Thoracic aorta (tissue), 2 donors: ENCODE results near the gene FBXW11. TPM values are rescaled to one million over a fixed set of nuclear protein-coding genes. Genes with fewer than 3 reads are reported as not detected.
A peak's percentile ranks its signal among the peaks of the same experiment; 100 is the strongest.

Experiments used
- ATAC-seq: fragments of 150-250 bp; one replicate; pipeline ENCODE4 v1.8.0; 2017; ENCODE audit warnings: low read depth; ENCODE audit not compliant: insufficient number of reproducible peaks, low FRiP score
- DNase-seq: peaks from one replicate; pipeline ENCODE4 v3.0.0-alpha.2; 2020; ENCODE audit warnings: low spot score
- H3K27ac ChIP-seq, 2 donors: fragments of 200-600 bp; sonication (generic); 1 replicate in 1 of 2; 2 replicates in 1 of 2; pipeline ENCODE4 v1.5.1; 2016; ENCODE audit warnings: mild to moderate bottlenecking in 2 of 2, moderate library complexity in 2 of 2
- H3K27me3 ChIP-seq: fragments of 200-600 bp; sonication (generic); replicated peaks from 2 replicates; pipeline ENCODE4 v1.6.0; 2016; ENCODE audit warnings: mild to moderate bottlenecking; ENCODE audit not compliant: insufficient read depth
- H3K36me3 ChIP-seq: fragments of 200-600 bp; sonication (generic); one replicate; pipeline ENCODE4 v1.5.1; 2016
- H3K4me1 ChIP-seq, 2 donors: fragments of 200-600 bp; sonication (generic); 1 replicate in 1 of 2; 2 replicates in 1 of 2; pipeline versions ENCODE4 v1.5.1 to v1.6.0; 2016; ENCODE audit warnings: low read depth in 2 of 2, mild to moderate bottlenecking in 1 of 2; ENCODE audit not compliant: control insufficient read depth in 1 of 2
- H3K4me3 ChIP-seq: fragments of 200-600 bp; sonication (generic); 2 replicates; pipeline ENCODE4 v1.5.1; 2016; ENCODE audit warnings: mild to moderate bottlenecking
- H3K9me3 ChIP-seq: fragments of 200-600 bp; sonication (generic); 2 replicates; pipeline ENCODE4 v1.5.1; 2016
- CTCF ChIP-seq: fragments of 200-600 bp; sonication (generic); IDR thresholded peaks from one replicate; pipeline ENCODE4 v1.5.1; 2019; ENCODE audit warnings: antibody characterized with exemption
- total RNA-seq, 2 donors: library from RNA; depleted of rRNA; stranded (reverse); fragments of >200 nt; gene quantifications; one replicate each; pipeline versions ENCODE4 v1.1.0 to v1.2.3, GENCODE V29; 2016

The FBXW11 gene
- total RNA-seq, 2 donors from 2014 or later: 77.8 to 91.2 TPM

DNA sequence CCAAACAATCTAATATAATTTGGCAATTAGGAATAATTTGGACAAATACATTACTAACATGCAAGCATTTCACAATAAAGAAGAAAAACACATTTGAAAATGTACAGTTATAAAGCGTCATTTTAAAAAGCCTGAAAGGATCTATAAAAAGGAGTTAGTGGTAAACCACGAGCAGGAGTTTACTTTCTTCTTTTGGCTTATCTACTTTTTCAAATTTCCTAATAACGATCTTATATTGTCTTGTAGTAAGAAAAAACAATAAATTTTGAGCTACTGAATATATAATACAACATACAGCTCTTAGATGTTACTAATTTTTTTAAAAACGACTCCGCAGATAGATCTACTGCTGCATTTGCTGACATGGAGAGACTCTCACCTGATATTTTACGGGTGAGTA, 141.0 kb downstream of the FBXW11 start:
- H3K36me3 ChIP-seq: peaks cover 8% of the 10 kb centered on the region
- H3K27me3 ChIP-seq: no peaks in the 10 kb centered on the region
- ATAC-seq: no peak
- H3K4me1 ChIP-seq: peaks cover 8 to 19% of the 10 kb centered on the region in 2 donors
- no peak for TF ChIP-seq CTCF
- H3K9me3 ChIP-seq: no peaks in the 10 kb centered on the region
- no peak overlapping the region for H3K27ac ChIP-seq
- H3K4me3 ChIP-seq: no peak overlapping the region
- no peak for DNase-seq

GRCh38 chr5:171863935-171864334, 142.5 kb downstream of the FBXW11 start:
- peaks cover 8 to 19% of the 10 kb centered on the region in 2 donors for H3K4me1 ChIP-seq
- no peaks in the 10 kb centered on the region for H3K27me3 ChIP-seq
- H3K4me3 ChIP-seq: no peak overlapping the region
- ATAC-seq (no peak), DNase-seq (no peak)
- H3K9me3 ChIP-seq: no peaks in the 10 kb centered on the region
- no peak for TF ChIP-seq CTCF
- peaks cover 8% of the 10 kb centered on the region for H3K36me3 ChIP-seq
- H3K27ac ChIP-seq: peak overlapping the region; percentile 15 to 66

DNA sequence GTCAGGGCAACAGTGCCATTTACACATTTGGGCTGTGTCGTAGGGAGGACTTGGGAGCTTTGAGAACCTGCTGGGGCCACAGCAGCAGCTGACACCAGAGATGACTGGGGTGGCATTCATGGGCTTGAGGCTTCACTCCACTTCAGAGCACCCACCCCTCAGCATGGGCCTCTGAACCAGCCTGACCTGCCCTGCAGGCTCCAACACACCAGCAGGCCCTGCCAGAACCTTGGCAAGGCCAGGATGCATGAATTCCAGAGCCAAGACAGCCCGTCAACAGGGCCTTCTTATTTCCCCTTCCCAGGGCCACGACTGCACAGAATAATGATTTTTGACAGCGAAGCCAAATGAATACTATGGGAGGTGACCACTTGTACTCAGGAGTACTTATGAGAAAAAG, 143.8 kb downstream of the FBXW11 start:
- Histone ChIP-seq H3K27ac (no peak overlapping the region), H3K9me3 (no peaks in the 10 kb centered on the region), H3K36me3 (no peaks in the 10 kb centered on the region), H3K27me3 (no peaks in the 10 kb centered on the region), H3K4me1 (peaks cover 8 to 12% of the 10 kb centered on the region in 2 donors), H3K4me3 (no peak overlapping the region)
- ATAC-seq: no peak
- DNase-seq: no peak
- no peak for TF ChIP-seq CTCF

DNA sequence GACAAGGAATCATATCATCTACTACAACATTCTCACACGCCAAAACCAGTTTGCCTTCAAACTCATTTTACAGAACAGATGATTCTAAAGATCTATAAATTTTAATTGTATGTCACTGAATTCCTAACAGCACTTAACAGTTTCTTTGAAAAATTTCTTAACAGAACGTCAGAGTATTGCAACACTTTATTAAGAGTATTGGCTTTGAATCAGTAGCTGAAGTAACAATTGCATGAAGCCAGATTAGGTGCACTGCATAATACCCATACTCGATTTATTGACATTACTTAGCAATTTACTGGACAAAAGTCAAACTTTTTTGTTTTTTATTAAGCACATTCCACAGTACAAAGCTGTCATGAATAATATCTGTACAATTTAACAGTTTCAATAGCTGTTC, 145.1 kb downstream of the FBXW11 start:
- no peak overlapping the region for H3K27ac ChIP-seq
- ATAC-seq: no peak

DNA sequence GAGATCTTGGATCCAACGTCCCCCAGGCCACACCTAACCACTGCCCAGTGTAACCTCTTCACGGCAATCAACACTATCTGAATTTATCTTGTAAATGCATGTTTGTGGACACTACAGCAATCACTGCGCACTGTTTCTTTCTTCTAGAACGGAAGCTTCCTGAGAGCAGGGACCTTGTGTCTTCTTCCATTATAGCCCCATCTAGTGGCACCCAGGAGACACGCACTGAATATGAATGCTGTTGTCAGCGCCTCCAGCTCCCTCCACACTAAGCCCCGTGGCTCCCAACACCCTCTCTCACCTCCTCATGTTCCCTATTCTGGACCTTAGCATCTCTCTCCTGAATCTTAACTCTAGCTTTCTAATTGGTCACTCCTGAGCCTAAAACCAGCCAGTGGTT, 148.1 kb downstream of the FBXW11 start:
- DNase-seq: no peak
- TF ChIP-seq CTCF: no peak
- no peak overlapping the region for H3K4me3 ChIP-seq
- no peaks in the 10 kb centered on the region for H3K9me3 ChIP-seq
- peaks cover 0 to 3% of the 10 kb centered on the region in 2 donors for H3K4me1 ChIP-seq
- no peak for ATAC-seq
- H3K27ac ChIP-seq: no peak overlapping the region
- H3K36me3 ChIP-seq: no peaks in the 10 kb centered on the region
- H3K27me3 ChIP-seq: no peaks in the 10 kb centered on the region

More for the DNA sequence above, 145.1 kb downstream of the FBXW11 start:
- Histone ChIP-seq H3K36me3 (no peaks in the 10 kb centered on the region), H3K4me1 (peaks cover 8 to 12% of the 10 kb centered on the region in 2 donors), H3K9me3 (no peaks in the 10 kb centered on the region), H3K27me3 (no peaks in the 10 kb centered on the region), H3K4me3 (no peak overlapping the region)
- no peak for TF ChIP-seq CTCF
- DNase-seq: no peak
